IMR-90 (cell line): Measurements from ENCODE around the gene TMCC1. TPM values are rescaled to one million over a fixed set of nuclear protein-coding genes. Genes with fewer than 3 reads are reported as not detected.

Experiments
- ATAC-seq: fragments of 200-7000 bp; cut with Tn5 transposase; 2 replicates; pipeline ENCODE4 v1.9.1; 2020; ENCODE audit warnings: low read depth, mild to moderate bottlenecking, moderate library complexity
- BruUV-seq: library from RNA; stranded (reverse); fragments of 400-500 nt; replicated peaks from 2 replicates; lab custom pipeline; 2021; lab: Mats Ljungman, UMichigan
- CTCF ChIA-PET: fragments of 300-600 bp; formaldehyde crosslinking; extraction: SDS; loops from one replicate; lab custom pipeline; 2021; ENCODE audit warnings: antibody characterized with exemption; lab: Yijun Ruan, JAX
- POLR2A ChIA-PET: fragments of 300-600 bp; sonication (Branson Sonifier 250); formaldehyde crosslinking; loops from one replicate; lab custom pipeline; 2022; ENCODE audit warnings: antibody characterized with exemption; ENCODE audit not compliant: unreplicated experiment; lab: Charles Lee
- DNase-seq: peaks from one replicate; pipeline ENCODE4 v3.0.0; 2013
- H2AFZ ChIP-seq: replicated peaks from 2 replicates; pipeline ENCODE3; 2013; ENCODE audit warnings: low read length, mild to moderate bottlenecking; ENCODE audit not compliant: poor library complexity
- H2AK5ac ChIP-seq: 2 replicates; pipeline ENCODE4 v1.6.1; 2013; ENCODE audit warnings: low read depth, low read length, inconsistent platforms
- H2AK9ac ChIP-seq: replicated peaks from 2 replicates; pipeline ENCODE3; 2013; ENCODE audit warnings: mild to moderate bottlenecking, low read depth, low read length, moderate library complexity; ENCODE audit not compliant: poor library complexity
- H2BK120ac ChIP-seq: 2 replicates; pipeline ENCODE4 v1.6.1; 2013; ENCODE audit warnings: low read depth, low read length, inconsistent platforms
- H2BK15ac ChIP-seq: 3 replicates; pipeline ENCODE4 v1.6.1; 2013; ENCODE audit warnings: low read depth, low read length, inconsistent platforms
- H2BK20ac ChIP-seq: 2 replicates; pipeline ENCODE4 v1.6.1; 2013; ENCODE audit warnings: low read depth, mild to moderate bottlenecking, inconsistent platforms, low read length, moderate library complexity
- H2BK5ac ChIP-seq: 2 replicates; pipeline ENCODE4 v1.6.1; 2013; ENCODE audit warnings: mild to moderate bottlenecking, low read depth, low read length, inconsistent platforms; ENCODE audit not compliant: poor library complexity, severe bottlenecking
- H3K14ac ChIP-seq: replicated peaks from 2 replicates; pipeline ENCODE4 v1.6.1; 2013; ENCODE audit warnings: low read depth, low read length, inconsistent platforms
- H3K18ac ChIP-seq: 2 replicates; pipeline ENCODE4 v1.6.1; 2013; ENCODE audit warnings: low read depth, low read length, control low read depth
- H3K23ac ChIP-seq: 2 replicates; pipeline ENCODE4 v1.6.1; 2013; ENCODE audit warnings: low read depth, low read length, inconsistent platforms
- H3K27ac ChIP-seq: 2 replicates; pipeline ENCODE4 v1.5.1; 2013; ENCODE audit warnings: mild to moderate bottlenecking, control low read depth, low read length; ENCODE audit not compliant: insufficient read depth
- H3K27me3 ChIP-seq: 2 replicates; pipeline ENCODE4 v1.6.1; 2013; ENCODE audit warnings: low read length; ENCODE audit not compliant: control insufficient read depth, insufficient read depth
- H3K36me3 ChIP-seq: 2 replicates; pipeline ENCODE4 v1.6.1; 2013; ENCODE audit warnings: low read length, mixed read lengths; ENCODE audit not compliant: control insufficient read depth, insufficient read depth
- H3K4ac ChIP-seq: 2 replicates; pipeline ENCODE4 v1.6.1; 2013; ENCODE audit warnings: low read depth, low read length, inconsistent platforms
- H3K4me1 ChIP-seq: 2 replicates; pipeline ENCODE4 v1.6.1; 2013; ENCODE audit warnings: low read length, mixed read lengths; ENCODE audit not compliant: control insufficient read depth, insufficient read depth
- H3K4me2 ChIP-seq: 2 replicates; pipeline ENCODE4 v1.6.1; 2013; ENCODE audit warnings: low read depth, mild to moderate bottlenecking, control low read depth, low read length, moderate library complexity
- H3K4me3 ChIP-seq: 2 replicates; pipeline ENCODE4 v1.5.1; 2013; ENCODE audit warnings: low read depth, mild to moderate bottlenecking, control low read depth, low read length, moderate library complexity; ENCODE audit not compliant: insufficient read depth
- H3K56ac ChIP-seq: 2 replicates; pipeline ENCODE4 v1.6.1; 2013; ENCODE audit warnings: low read length, inconsistent platforms; ENCODE audit not compliant: insufficient read depth; ENCODE audit errors: extremely low read depth
- H3K79me1 ChIP-seq, 2 experiments: 2 replicates each; pipeline ENCODE4 v1.6.1; 2013; ENCODE audit warnings: low read length in 2 of 2, inconsistent platforms in 1 of 2, low read depth in 1 of 2
- H3K9ac ChIP-seq: 2 replicates; pipeline ENCODE4 v1.6.1; 2013; ENCODE audit warnings: low read depth, low read length, control low read depth
- H3K9me1 ChIP-seq: 2 replicates; pipeline ENCODE4 v1.6.1; 2013; ENCODE audit warnings: low read length, inconsistent platforms; ENCODE audit not compliant: insufficient read depth
- H3K9me3 ChIP-seq: 2 replicates; pipeline ENCODE4 v1.6.1; 2013; ENCODE audit warnings: low read length; ENCODE audit not compliant: control insufficient read depth, insufficient read depth
- H4K20me1 ChIP-seq: 2 replicates; pipeline ENCODE4 v1.6.1; 2013; ENCODE audit warnings: low read length, inconsistent platforms; ENCODE audit not compliant: insufficient read depth
- H4K5ac ChIP-seq: 2 replicates; pipeline ENCODE4 v1.6.1; 2013; ENCODE audit warnings: mild to moderate bottlenecking, low read depth, low read length, control low read depth
- H4K8ac ChIP-seq, 2 experiments: 2 replicates each; pipeline ENCODE4 v1.6.1; 2013; ENCODE audit warnings: low read depth in 2 of 2, low read length in 2 of 2, control low read depth in 1 of 2, inconsistent platforms in 1 of 2
- H4K91ac ChIP-seq: 2 replicates; pipeline ENCODE4 v1.6.1; 2013; ENCODE audit warnings: low read depth, low read length, inconsistent platforms; ENCODE audit not compliant: insufficient read depth
- BHLHE40 ChIP-seq: fragments of 150-350 bp; IDR thresholded peaks from 2 replicates; pipeline ENCODE4 v1.6.1; 2016; ENCODE audit warnings: mild to moderate bottlenecking, low read depth, low read length
- CEBPB ChIP-seq: IDR thresholded peaks from 2 replicates; pipeline ENCODE4 v1.6.1; 2012; ENCODE audit warnings: low read depth, low read length, improper control_type of control experiment
- CHD1 ChIP-seq: IDR thresholded peaks from 2 replicates; pipeline ENCODE4 v1.6.1; 2012; ENCODE audit warnings: low read depth, low read length, improper control_type of control experiment
- FOS ChIP-seq: fragments of 150-350 bp; IDR thresholded peaks from 2 replicates; pipeline ENCODE4 v1.6.1; 2016; ENCODE audit warnings: low read depth, low read length
- MAFK ChIP-seq: IDR thresholded peaks from 2 replicates; pipeline ENCODE4 v1.6.1; 2012; ENCODE audit warnings: low read depth, low read length, improper control_type of control experiment
- MAZ ChIP-seq: IDR thresholded peaks from 2 replicates; pipeline ENCODE4 v1.6.1; 2012; ENCODE audit warnings: low read depth, mild to moderate bottlenecking, low read length, improper control_type of control experiment, moderate library complexity, borderline replicate concordance
- MXI1 ChIP-seq: IDR thresholded peaks from 2 replicates; pipeline ENCODE4 v1.6.1; 2012; ENCODE audit warnings: low read depth, mild to moderate bottlenecking, low read length, moderate library complexity, borderline replicate concordance
- NFE2L2 ChIP-seq: fragments of 150-350 bp; IDR thresholded peaks from 2 replicates; pipeline ENCODE4 v1.6.1; 2016; ENCODE audit warnings: low read depth, mild to moderate bottlenecking, low read length
- POLR2A ChIP-seq: IDR thresholded peaks from 2 replicates; pipeline ENCODE4 v1.6.1; 2012; ENCODE audit warnings: mild to moderate bottlenecking, low read depth, low read length
- RAD21 ChIP-seq: IDR thresholded peaks from 2 replicates; pipeline ENCODE4 v1.6.1; 2012; ENCODE audit warnings: low read length, improper control_type of control experiment
- RCOR1 ChIP-seq: IDR thresholded peaks from 2 replicates; pipeline ENCODE4 v1.6.1; 2012; ENCODE audit warnings: mild to moderate bottlenecking, low read length, improper control_type of control experiment; ENCODE audit not compliant: insufficient replicate concordance
- RFX5 ChIP-seq: IDR thresholded peaks from 2 replicates; pipeline ENCODE4 v1.8.0; 2012; ENCODE audit warnings: low read depth, mild to moderate bottlenecking, low read length, moderate library complexity
- SMC3 ChIP-seq: fragments of 150-350 bp; IDR thresholded peaks from 2 replicates; pipeline ENCODE4 v1.6.1; 2016; ENCODE audit warnings: low read depth, mild to moderate bottlenecking, antibody characterized with exemption, low read length, moderate library complexity
- WGBS, 2 experiments: methylation state at CpG; one replicate each; pipeline versions ENCODE4 v1.1.5 to v1.1.7; 2013; ENCODE audit warnings: missing lambda C conversion rate in 2 of 2; ENCODE audit not compliant: insufficient read length in 1 of 2; ENCODE audit errors: extremely low coverage in 2 of 2; 5-methylcytosine and 5-hydroxymethylcytosine counted together
- dilution Hi-C: fragments of 300-500 bp; cut with HindIII; formaldehyde crosslinking; loops from one replicate; pipeline ENCODE4 v1.14.3; 2018; ENCODE audit warnings: low sequenced_read_pairs; ENCODE audit not compliant: unreplicated experiment
- in situ Hi-C: fragments of 300-500 bp; cut with MboI; formaldehyde crosslinking; loops from 3 replicates; pipeline ENCODE4 v1.14.3; 2019; ENCODE audit warnings: low sequenced_read_pairs, inconsistent platforms, mixed read lengths
- intact Hi-C: fragments of 100-400 bp; cut with micrococcal nuclease; formaldehyde crosslinking; loops from 2 replicates; pipeline ENCODE4 v1.10.0; 2022
- polyA plus RNA-seq, 3 experiments: library from polyadenylated mRNA; depleted of rRNA; stranded (reverse); fragments of >200 nt; gene quantifications; 2 replicates each; pipeline ENCODE4 v1.2.3, GENCODE V29; 2012; ENCODE audit warnings: low replicate concordance in 1 of 3
- total RNA-seq: library from RNA; depleted of rRNA; stranded (reverse); fragments of >200 nt; gene quantifications from 2 replicates; pipeline ENCODE4 v1.2.3, GENCODE V29; 2012
- TF ChIP-seq, protein P1 (sequence below): fragments of 150-350 bp; IDR thresholded peaks from 2 replicates; pipeline ENCODE4 v1.6.1; 2016; ENCODE audit warnings: low read depth, mild to moderate bottlenecking, low read length, moderate library complexity, borderline replicate concordance
- TF ChIP-seq, protein P2 (sequence below): fragments of 150-350 bp; IDR thresholded peaks from 2 replicates; pipeline ENCODE4 v1.6.1; 2017; ENCODE audit warnings: mild to moderate bottlenecking, antibody characterized with exemption, low read length, low read depth
- TF ChIP-seq, protein P3 (sequence below): conservative IDR thresholded peaks from 2 replicates; pipeline ENCODE4 v1.5.1; 2012; ENCODE audit warnings: mild to moderate bottlenecking, low read depth, low read length, improper control_type of control experiment

The TMCC1 gene
- total and polyA plus RNA-seq, 2 of the 4 experiments (the other 2 are of a cell fraction), result 5.0 to 7.3 TPM

DNA sequence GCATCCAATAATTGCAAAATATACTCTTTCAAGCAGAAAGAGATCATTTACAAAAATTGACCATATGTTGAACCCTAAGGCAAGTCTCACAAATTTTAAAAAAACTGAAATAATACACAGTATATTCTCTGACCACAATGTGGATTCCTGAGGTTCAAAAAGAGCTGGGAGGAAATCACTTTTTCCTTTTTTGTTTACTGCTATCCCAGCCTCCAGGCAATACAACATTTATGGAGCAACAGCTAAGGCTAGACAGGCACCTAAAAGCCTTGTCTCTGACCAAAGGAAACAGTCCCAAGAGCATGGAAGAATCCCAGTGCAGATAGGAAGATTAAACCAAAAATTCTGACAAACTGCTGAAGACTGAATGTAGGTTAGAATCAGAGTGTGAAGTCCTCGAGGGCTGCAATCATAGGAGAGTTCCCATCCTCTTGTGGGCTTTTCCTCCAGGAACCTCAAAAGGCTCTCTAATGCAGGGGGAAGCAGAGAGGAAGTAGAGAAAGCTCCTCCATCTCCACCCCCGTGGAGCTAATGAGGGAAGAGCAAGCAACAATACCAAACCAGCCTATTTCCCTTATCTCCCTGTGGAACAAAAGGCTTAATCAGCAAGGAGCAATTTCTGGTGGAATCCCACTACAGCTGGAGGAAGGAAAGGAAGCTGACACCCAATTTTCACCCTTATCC is 57.0 kb downstream of the TMCC1 start:
- Histone ChIP-seq H4K20me1 (0 out of 2 replicates have a peak, but pooled peaks cover 6% of the 10 kb centered on the region), H2BK5ac (no peak overlapping the region), H2BK120ac (no peak overlapping the region), H3K9me1 (peaks cover 7% of the 10 kb centered on the region; the same call in 1 of the 2 replicates), H4K91ac (no peak overlapping the region), H3K27me3 (no peaks in the 10 kb centered on the region), H3K9ac (no peak overlapping the region), H3K14ac (no peak overlapping the region), H2AK9ac (no peak overlapping the region), H3K79me1 (peaks cover 23 to 26% of the 10 kb centered on the region in 2 experiments), H3K4me2 (no peak overlapping the region), H3K27ac (no peak overlapping the region), H2AFZ (no peak overlapping the region), H3K4me1 (peaks cover 3% of the 10 kb centered on the region), H3K23ac (0 out of 2 replicates have a peak overlapping the region, but pooled peaks have one; percentile 15), H4K5ac (no peak overlapping the region), H3K4ac (no peak overlapping the region), H2AK5ac (no peak overlapping the region), H2BK20ac (no peak overlapping the region), H3K9me3 (no peaks in the 10 kb centered on the region), H4K8ac (no peak overlapping the region), H3K18ac (no peak overlapping the region), H2BK15ac (no peak overlapping the region), H3K4me3 (no peak overlapping the region), H3K56ac (no peak overlapping the region), H3K36me3 (no peaks in the 10 kb centered on the region)
- DNase-seq (peak; percentile 15), ATAC-seq (peak; percentile 40)
- dilution Hi-C loops (no loop called here), in situ Hi-C loops (no loop called here), intact Hi-C loops (no loop called here)
- no CpG with 5 or more reads among the region's 2 CpGs for WGBS, 2 experiments
- BruUV-seq, result no TSS peak
- ChIA-PET POLR2A (interaction anchor here (0.6 kb wide), 1 partner anchor 576 kb away, joined by 3 read pairs; no protein-coding TSS in a partner anchor), CTCF (no interaction called here)
- no peak for TF ChIP-seq MAZ
- TF ChIP-seq CEBPB, result no peak
- no peak for TF ChIP-seq RCOR1
- TF ChIP-seq MAFK, result no peak
- no peak for TF ChIP-seq FOS
- TF ChIP-seq BHLHE40, result no peak
- no peak for TF ChIP-seq CHD1
- no peak for TF ChIP-seq MXI1
- no peak for TF ChIP-seq RAD21
- TF ChIP-seq, protein P1, sequence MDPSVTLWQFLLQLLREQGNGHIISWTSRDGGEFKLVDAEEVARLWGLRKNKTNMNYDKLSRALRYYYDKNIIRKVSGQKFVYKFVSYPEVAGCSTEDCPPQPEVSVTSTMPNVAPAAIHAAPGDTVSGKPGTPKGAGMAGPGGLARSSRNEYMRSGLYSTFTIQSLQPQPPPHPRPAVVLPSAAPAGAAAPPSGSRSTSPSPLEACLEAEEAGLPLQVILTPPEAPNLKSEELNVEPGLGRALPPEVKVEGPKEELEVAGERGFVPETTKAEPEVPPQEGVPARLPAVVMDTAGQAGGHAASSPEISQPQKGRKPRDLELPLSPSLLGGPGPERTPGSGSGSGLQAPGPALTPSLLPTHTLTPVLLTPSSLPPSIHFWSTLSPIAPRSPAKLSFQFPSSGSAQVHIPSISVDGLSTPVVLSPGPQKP, result no peak
- TF ChIP-seq POLR2A, result no peak
- TF ChIP-seq, protein P2, sequence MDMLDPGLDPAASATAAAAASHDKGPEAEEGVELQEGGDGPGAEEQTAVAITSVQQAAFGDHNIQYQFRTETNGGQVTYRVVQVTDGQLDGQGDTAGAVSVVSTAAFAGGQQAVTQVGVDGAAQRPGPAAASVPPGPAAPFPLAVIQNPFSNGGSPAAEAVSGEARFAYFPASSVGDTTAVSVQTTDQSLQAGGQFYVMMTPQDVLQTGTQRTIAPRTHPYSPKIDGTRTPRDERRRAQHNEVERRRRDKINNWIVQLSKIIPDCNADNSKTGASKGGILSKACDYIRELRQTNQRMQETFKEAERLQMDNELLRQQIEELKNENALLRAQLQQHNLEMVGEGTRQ, result no peak
- no peak for TF ChIP-seq NFE2L2
- TF ChIP-seq, protein P3, sequence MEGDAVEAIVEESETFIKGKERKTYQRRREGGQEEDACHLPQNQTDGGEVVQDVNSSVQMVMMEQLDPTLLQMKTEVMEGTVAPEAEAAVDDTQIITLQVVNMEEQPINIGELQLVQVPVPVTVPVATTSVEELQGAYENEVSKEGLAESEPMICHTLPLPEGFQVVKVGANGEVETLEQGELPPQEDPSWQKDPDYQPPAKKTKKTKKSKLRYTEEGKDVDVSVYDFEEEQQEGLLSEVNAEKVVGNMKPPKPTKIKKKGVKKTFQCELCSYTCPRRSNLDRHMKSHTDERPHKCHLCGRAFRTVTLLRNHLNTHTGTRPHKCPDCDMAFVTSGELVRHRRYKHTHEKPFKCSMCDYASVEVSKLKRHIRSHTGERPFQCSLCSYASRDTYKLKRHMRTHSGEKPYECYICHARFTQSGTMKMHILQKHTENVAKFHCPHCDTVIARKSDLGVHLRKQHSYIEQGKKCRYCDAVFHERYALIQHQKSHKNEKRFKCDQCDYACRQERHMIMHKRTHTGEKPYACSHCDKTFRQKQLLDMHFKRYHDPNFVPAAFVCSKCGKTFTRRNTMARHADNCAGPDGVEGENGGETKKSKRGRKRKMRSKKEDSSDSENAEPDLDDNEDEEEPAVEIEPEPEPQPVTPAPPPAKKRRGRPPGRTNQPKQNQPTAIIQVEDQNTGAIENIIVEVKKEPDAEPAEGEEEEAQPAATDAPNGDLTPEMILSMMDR, result no peak
- no peak for TF ChIP-seq RFX5
- no peak for TF ChIP-seq SMC3
